H9 (cell line): ENCODE measurements around the gene FAM221B. TPM values are rescaled to one million over a fixed set of nuclear protein-coding genes. Genes with fewer than 3 reads are reported as not detected.

Experiments used
- DNase-seq: peaks from one replicate; pipeline ENCODE4 v3.0.0-alpha.2; 2017
- H2AFZ ChIP-seq: one replicate; pipeline ENCODE4 v1.6.1; 2013; ENCODE audit warnings: mild to moderate bottlenecking, low read length, control low read depth, moderate library complexity
- H2AK5ac ChIP-seq: 2 replicates; pipeline ENCODE4 v1.6.1; 2013; ENCODE audit warnings: low read length, control low read depth, mixed read lengths; ENCODE audit not compliant: insufficient read length
- H2BK120ac ChIP-seq: one replicate; pipeline ENCODE4 v1.6.1; 2013; ENCODE audit warnings: low read depth, mild to moderate bottlenecking, low read length, control low read depth, inconsistent platforms; ENCODE audit not compliant: poor library complexity, severe bottlenecking
- H2BK12ac ChIP-seq: 2 replicates; pipeline ENCODE4 v1.6.1; 2013; ENCODE audit warnings: low read length, control low read depth, mixed read lengths, low read depth; ENCODE audit not compliant: insufficient read length
- H2BK15ac ChIP-seq: 2 replicates; pipeline ENCODE4 v1.6.1; 2013; ENCODE audit warnings: low read depth, low read length, control low read depth
- H2BK20ac ChIP-seq: one replicate; pipeline ENCODE4 v1.6.1; 2013; ENCODE audit warnings: low read depth, mild to moderate bottlenecking, low read length, control low read depth, inconsistent platforms; ENCODE audit not compliant: poor library complexity, severe bottlenecking
- H2BK5ac ChIP-seq: 2 replicates; pipeline ENCODE4 v1.6.1; 2013; ENCODE audit warnings: low read length, control low read depth, mixed read lengths; ENCODE audit not compliant: insufficient read length
- H3K14ac ChIP-seq: 2 replicates; pipeline ENCODE4 v1.6.1; 2013; ENCODE audit warnings: low read length, control low read depth; ENCODE audit not compliant: insufficient read depth
- H3K18ac ChIP-seq: 2 replicates; pipeline ENCODE4 v1.6.1; 2013; ENCODE audit warnings: low read depth, mild to moderate bottlenecking, mixed read lengths, low read length, control low read depth; ENCODE audit not compliant: insufficient read length
- H3K23ac ChIP-seq: 2 replicates; pipeline ENCODE4 v1.6.1; 2013; ENCODE audit warnings: low read length, control low read depth, mixed read lengths, low read depth; ENCODE audit not compliant: insufficient read length
- H3K23me2 ChIP-seq: 2 replicates; pipeline ENCODE4 v1.6.1; 2013; ENCODE audit warnings: low read depth, mild to moderate bottlenecking, mixed read lengths, low read length, control low read depth; ENCODE audit not compliant: insufficient read length, poor library complexity, severe bottlenecking
- H3K27ac ChIP-seq: 2 replicates; pipeline ENCODE4 v1.5.1; 2013; ENCODE audit warnings: low read length, control low read depth, mixed read lengths, low read depth; ENCODE audit not compliant: insufficient read length
- H3K27me3 ChIP-seq: 2 replicates; pipeline ENCODE4 v1.6.1; 2013; ENCODE audit warnings: low read length, control low read depth, inconsistent platforms; ENCODE audit not compliant: insufficient read depth
- H3K4ac ChIP-seq: 2 replicates; pipeline ENCODE4 v1.6.1; 2013; ENCODE audit warnings: low read depth, mild to moderate bottlenecking, control low read depth, inconsistent platforms, low read length, moderate library complexity
- H3K4me1 ChIP-seq: 2 replicates; pipeline ENCODE4 v1.6.1; 2013; ENCODE audit warnings: low read length, control low read depth, inconsistent platforms; ENCODE audit not compliant: insufficient read depth
- H3K4me2 ChIP-seq: 2 replicates; pipeline ENCODE4 v1.6.1; 2013; ENCODE audit warnings: low read length, control low read depth, mixed read lengths; ENCODE audit not compliant: insufficient read length, insufficient read depth
- H3K56ac ChIP-seq: 2 replicates; pipeline ENCODE4 v1.6.1; 2013; ENCODE audit warnings: low read depth, mild to moderate bottlenecking, mixed read lengths, low read length, control low read depth; ENCODE audit not compliant: insufficient read length
- H3K79me1 ChIP-seq: 2 replicates; pipeline ENCODE4 v1.6.1; 2013; ENCODE audit warnings: low read depth, mild to moderate bottlenecking, moderate library complexity, low read length, control low read depth, inconsistent platforms; ENCODE audit not compliant: insufficient read depth, poor library complexity, severe bottlenecking
- H3K79me2 ChIP-seq: 2 replicates; pipeline ENCODE4 v1.6.1; 2013; ENCODE audit warnings: low read length, control low read depth, inconsistent platforms; ENCODE audit not compliant: insufficient read depth
- H3K9ac ChIP-seq: 2 replicates; pipeline ENCODE4 v1.6.1; 2013; ENCODE audit warnings: low read length, control low read depth, mixed read lengths; ENCODE audit not compliant: insufficient read length; ENCODE audit errors: extremely low read depth
- H3K9me3 ChIP-seq: one replicate; pipeline ENCODE4 v1.6.1; 2013; ENCODE audit warnings: low read depth, low read length, inconsistent platforms; ENCODE audit not compliant: control insufficient read depth
- H3T11ph ChIP-seq: one replicate; pipeline ENCODE4 v1.6.1; 2013; ENCODE audit warnings: mild to moderate bottlenecking, low read length, control low read depth, inconsistent platforms
- H4K20me1 ChIP-seq: one replicate; pipeline ENCODE4 v1.6.1; 2013; ENCODE audit not compliant: control insufficient read depth, insufficient read length, insufficient read depth
- H4K5ac ChIP-seq: 2 replicates; pipeline ENCODE4 v1.6.1; 2013; ENCODE audit warnings: low read depth, mild to moderate bottlenecking, mixed read lengths, low read length, control low read depth; ENCODE audit not compliant: insufficient read length
- H4K8ac ChIP-seq: replicated peaks from 2 replicates; pipeline ENCODE4 v1.6.1; 2013; ENCODE audit warnings: low read length, control low read depth, mixed read lengths, low read depth; ENCODE audit not compliant: insufficient read length
- H4K91ac ChIP-seq: 2 replicates; pipeline ENCODE4 v1.6.1; 2013; ENCODE audit warnings: low read depth, mild to moderate bottlenecking, moderate library complexity, mixed read lengths, low read length, control low read depth; ENCODE audit not compliant: insufficient read length
- H3K27ac Mint-ChIP-seq, 3 experiments: 2 replicates in 2 of 3; 3 replicates in 1 of 3; pipeline ENCODE4 v1.8.0; 2020 to 2021; ENCODE audit warnings: mixed read lengths in 3 of 3, mild to moderate bottlenecking in 1 of 3, moderate library complexity in 1 of 3
- H3K27me3 Mint-ChIP-seq: 2 replicates; pipeline ENCODE4 v1.8.0; 2021; ENCODE audit warnings: low read depth, mild to moderate bottlenecking, moderate library complexity, mixed read lengths
- H3K36me3 Mint-ChIP-seq, 3 experiments: 2 replicates in 2 of 3; 3 replicates in 1 of 3; pipeline ENCODE4 v1.8.0; 2020 to 2021; ENCODE audit warnings: low read depth in 3 of 3, mixed read lengths in 3 of 3; ENCODE audit not compliant: insufficient read depth in 1 of 3
- H3K4me1 Mint-ChIP-seq, 2 experiments: 2 replicates each; pipeline ENCODE4 v1.8.0; 2020; ENCODE audit warnings: mixed read lengths in 2 of 2
- H3K4me3 Mint-ChIP-seq, 2 experiments: 2 replicates in 1 of 2; 3 replicates in 1 of 2; pipeline ENCODE4 v1.8.0; 2020 to 2021; ENCODE audit warnings: mild to moderate bottlenecking in 2 of 2, mixed read lengths in 2 of 2, moderate library complexity in 1 of 2
- H3K9me3 Mint-ChIP-seq, 2 experiments: 2 replicates in 1 of 2; 3 replicates in 1 of 2; pipeline ENCODE4 v1.8.0; 2020; ENCODE audit warnings: mild to moderate bottlenecking in 2 of 2, mixed read lengths in 2 of 2, moderate library complexity in 1 of 2
- total RNA-seq: library from RNA; stranded (reverse); gene quantifications from 2 replicates; pipeline ENCODE4 v1.2.1, GENCODE V29; 2021
- TF ChIP-seq, protein P1 (sequence below): fragments of 200-600 bp; sonication (generic); conservative IDR thresholded peaks from 3 replicates; pipeline ENCODE4 v1.8.0; 2021; ENCODE audit warnings: antibody characterized with exemption, mild to moderate bottlenecking

FAM221B gene
- total RNA-seq, 1 experiment from 2014 or later: not detected

DNA sequence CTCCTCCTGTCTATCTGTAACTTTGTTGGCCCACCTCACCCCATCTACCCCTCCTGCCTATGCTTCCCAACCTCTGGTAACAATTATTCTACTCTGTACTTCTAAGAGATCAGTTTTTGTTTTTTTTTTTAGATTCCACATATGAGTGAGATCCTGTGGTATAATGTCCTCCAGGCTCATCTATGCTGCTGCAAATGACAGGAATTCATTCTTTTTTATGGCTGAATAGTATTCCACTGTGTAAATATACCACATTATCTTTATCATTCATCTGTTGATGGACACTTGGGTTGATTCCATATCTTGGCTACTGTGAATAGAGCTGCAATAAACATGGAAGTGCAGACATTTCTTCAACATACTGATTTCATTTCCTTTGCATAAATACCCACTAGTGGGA is 45.1 kb downstream of the FAM221B start:
- Mint-ChIP-seq H3K27me3 (no peaks in the 10 kb centered on the region), H3K9me3 (no peaks in the 10 kb centered on the region)
- DNase-seq: no peak

More for the DNA sequence above, 45.1 kb downstream of the FAM221B start:
- Histone ChIP-seq H3K18ac (no peak overlapping the region), H3K27me3 (no peaks in the 10 kb centered on the region), H3K4me1 (no peaks in the 10 kb centered on the region), H2BK12ac (no peak overlapping the region), H2BK20ac (no peak overlapping the region), H3K14ac (no peak overlapping the region), H3K23me2 (no peaks in the 10 kb centered on the region), H2BK5ac (no peak overlapping the region), H3K27ac (no peak overlapping the region), H3K79me1 (no peaks in the 10 kb centered on the region), H2AFZ (no peak overlapping the region), H3K56ac (no peak overlapping the region), H4K5ac (no peak overlapping the region), H2BK120ac (no peak overlapping the region), H4K8ac (no peak overlapping the region), H3T11ph (no peak overlapping the region), H3K23ac (no peak overlapping the region), H2BK15ac (no peak overlapping the region), H3K9me3 (no peaks in the 10 kb centered on the region), H4K91ac (no peak overlapping the region), H3K4me2 (no peak overlapping the region), H3K9ac (no peak overlapping the region), H4K20me1 (no peaks in the 10 kb centered on the region), H3K4ac (no peak overlapping the region), H3K79me2 (no peaks in the 10 kb centered on the region), H2AK5ac (no peak overlapping the region)
- Mint-ChIP-seq H3K36me3 (peaks cover 7 to 29% (median 17%) of the 10 kb centered on the region in 3 experiments), H3K4me3 (no peak overlapping the region), H3K4me1 (no peaks in the 10 kb centered on the region), H3K27ac (no peak overlapping the region)
- TF ChIP-seq, protein P1, sequence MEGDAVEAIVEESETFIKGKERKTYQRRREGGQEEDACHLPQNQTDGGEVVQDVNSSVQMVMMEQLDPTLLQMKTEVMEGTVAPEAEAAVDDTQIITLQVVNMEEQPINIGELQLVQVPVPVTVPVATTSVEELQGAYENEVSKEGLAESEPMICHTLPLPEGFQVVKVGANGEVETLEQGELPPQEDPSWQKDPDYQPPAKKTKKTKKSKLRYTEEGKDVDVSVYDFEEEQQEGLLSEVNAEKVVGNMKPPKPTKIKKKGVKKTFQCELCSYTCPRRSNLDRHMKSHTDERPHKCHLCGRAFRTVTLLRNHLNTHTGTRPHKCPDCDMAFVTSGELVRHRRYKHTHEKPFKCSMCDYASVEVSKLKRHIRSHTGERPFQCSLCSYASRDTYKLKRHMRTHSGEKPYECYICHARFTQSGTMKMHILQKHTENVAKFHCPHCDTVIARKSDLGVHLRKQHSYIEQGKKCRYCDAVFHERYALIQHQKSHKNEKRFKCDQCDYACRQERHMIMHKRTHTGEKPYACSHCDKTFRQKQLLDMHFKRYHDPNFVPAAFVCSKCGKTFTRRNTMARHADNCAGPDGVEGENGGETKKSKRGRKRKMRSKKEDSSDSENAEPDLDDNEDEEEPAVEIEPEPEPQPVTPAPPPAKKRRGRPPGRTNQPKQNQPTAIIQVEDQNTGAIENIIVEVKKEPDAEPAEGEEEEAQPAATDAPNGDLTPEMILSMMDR: no peak
